ENCODE results near the gene LRBA. TPM values are rescaled to one million over a fixed set of nuclear protein-coding genes. Genes with fewer than 3 reads are reported as not detected.

LRBA gene
- total RNA-seq, 1 experiment from 2014 or later: 14.4 TPM

- no peak for DNase-seq (ENCODE audit: low read depth in 1 of 2, low spot score in 2 of 2)
- H3K4me3 ChIP-seq: no peak overlapping the region
- no peaks in the 10 kb centered on the region for H3K27me3 ChIP-seq (replicated peaks)
- no peak overlapping the region for H3K27ac ChIP-seq
- H3K4me1 ChIP-seq (replicated peaks): no peaks in the 10 kb centered on the region
- no peaks in the 10 kb centered on the region for H3K9me3 ChIP-seq (replicated peaks)
- no peaks in the 10 kb centered on the region for H3K36me3 ChIP-seq
These were observed 161.2 kb downstream of the LRBA start for GRCh38 chr4:150853882-150854281.

DNA sequence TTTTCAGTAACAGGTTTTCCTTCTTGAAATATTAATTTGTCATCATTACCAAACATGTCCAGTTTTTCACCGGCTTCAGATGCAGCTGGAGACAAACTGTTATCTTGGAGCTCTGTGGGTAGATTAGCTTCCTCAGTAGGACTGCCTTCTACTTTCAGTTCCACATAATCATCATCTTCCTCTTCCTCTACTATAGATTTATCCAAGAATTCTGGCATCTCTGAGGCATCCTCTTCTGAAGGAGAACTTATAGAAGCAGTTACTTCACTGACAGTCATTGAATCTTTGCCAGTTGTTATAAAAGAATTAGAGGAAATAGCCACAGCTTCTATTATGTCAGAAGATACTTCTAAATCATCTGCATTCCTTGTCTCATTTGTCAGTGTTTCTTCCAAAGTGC lies 162.9 kb downstream of the LRBA start:
- H3K4me3 ChIP-seq: no peak overlapping the region
- no peak for DNase-seq (ENCODE audit: low read depth in 1 of 2, low spot score in 2 of 2)
- H3K4me1 ChIP-seq (replicated peaks): no peaks in the 10 kb centered on the region
- no peak overlapping the region for H3K27ac ChIP-seq
- H3K36me3 ChIP-seq: no peaks in the 10 kb centered on the region
- H3K9me3 ChIP-seq (replicated peaks): no peaks in the 10 kb centered on the region
- H3K27me3 ChIP-seq (replicated peaks): no peaks in the 10 kb centered on the region

DNA sequence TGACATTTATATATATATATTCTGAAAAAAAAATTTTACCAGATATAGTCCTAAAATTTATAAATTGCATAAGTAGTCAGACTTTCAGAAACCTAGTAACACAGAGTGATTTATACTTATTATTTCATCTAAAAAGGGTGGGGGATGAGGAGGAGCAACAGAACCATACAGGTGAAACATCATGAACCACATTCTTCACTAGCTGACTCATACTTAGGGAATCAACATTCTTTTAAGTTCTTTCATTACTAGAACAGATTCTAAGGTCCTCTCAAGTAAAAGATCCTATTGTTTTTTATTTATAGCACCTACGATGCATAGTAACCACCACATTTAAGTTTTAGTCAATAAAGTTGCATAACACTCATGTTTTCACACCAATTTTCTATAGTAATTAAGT lies 166.1 kb downstream of the LRBA start:
- H3K27me3 ChIP-seq (replicated peaks): no peaks in the 10 kb centered on the region
- no peaks in the 10 kb centered on the region for H3K36me3 ChIP-seq
- no peak overlapping the region for H3K27ac ChIP-seq
- DNase-seq (ENCODE audit: low read depth in 1 of 2, low spot score in 2 of 2): no peak
- H3K9me3 ChIP-seq (replicated peaks): no peaks in the 10 kb centered on the region
- H3K4me1 ChIP-seq (replicated peaks): no peaks in the 10 kb centered on the region
- no peak overlapping the region for H3K4me3 ChIP-seq

- Histone ChIP-seq H3K4me3 (no peak overlapping the region), H3K36me3 (no peaks in the 10 kb centered on the region), H3K27me3 (replicated peaks) (no peaks in the 10 kb centered on the region), H3K27ac (no peak overlapping the region), H3K9me3 (replicated peaks) (no peaks in the 10 kb centered on the region), H3K4me1 (replicated peaks) (no peaks in the 10 kb centered on the region)
- DNase-seq (ENCODE audit: low read depth in 1 of 2, low spot score in 2 of 2): no peak
These were observed 186.9 kb downstream of the LRBA start for GRCh38 chr4:150828159-150828558.

GRCh38 chr4:150827226-150827625 lies 187.9 kb downstream of the LRBA start:
- DNase-seq (ENCODE audit: low read depth in 1 of 2, low spot score in 2 of 2): no peak
- no peaks in the 10 kb centered on the region for H3K36me3 ChIP-seq
- no peak overlapping the region for H3K27ac ChIP-seq
- H3K4me3 ChIP-seq: no peak overlapping the region
- no peaks in the 10 kb centered on the region for H3K9me3 ChIP-seq (replicated peaks)
- no peaks in the 10 kb centered on the region for H3K4me1 ChIP-seq (replicated peaks)
- H3K27me3 ChIP-seq (replicated peaks): no peaks in the 10 kb centered on the region

DNA sequence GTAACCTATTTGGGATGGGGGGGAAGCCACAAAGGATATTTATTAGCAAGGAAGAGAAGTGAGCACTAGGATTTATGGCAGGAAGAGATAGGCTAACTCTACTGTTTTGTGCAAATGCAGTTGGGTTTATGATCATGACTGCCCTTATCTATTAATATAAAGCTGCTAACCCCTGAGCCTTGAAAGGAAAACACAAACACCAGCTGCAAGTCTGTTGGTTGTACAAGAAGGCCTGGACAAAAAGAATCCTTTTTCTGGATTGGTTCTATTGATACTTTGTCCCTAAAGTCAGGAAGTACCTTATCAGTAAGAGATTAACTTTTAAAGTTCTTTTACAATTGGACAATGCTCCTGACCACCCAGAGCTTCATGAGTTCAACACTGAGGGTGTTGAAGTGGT lies 188.8 kb downstream of the LRBA start:
- DNase-seq (ENCODE audit: low read depth in 1 of 2, low spot score in 2 of 2): no peak

GRCh38 chr4:150822407-150822806 lies 192.7 kb downstream of the LRBA start:
- H3K27ac ChIP-seq: no peak overlapping the region
- H3K4me1 ChIP-seq (replicated peaks): no peaks in the 10 kb centered on the region
- no peak overlapping the region for H3K4me3 ChIP-seq
- no peaks in the 10 kb centered on the region for H3K9me3 ChIP-seq (replicated peaks)
- H3K36me3 ChIP-seq: no peaks in the 10 kb centered on the region
- no peak for DNase-seq (ENCODE audit: low read depth in 1 of 2, low spot score in 2 of 2)
- no peaks in the 10 kb centered on the region for H3K27me3 ChIP-seq (replicated peaks)

More for the DNA sequence above, 188.8 kb downstream of the LRBA start:
- Histone ChIP-seq H3K36me3 (no peaks in the 10 kb centered on the region), H3K27me3 (replicated peaks) (no peaks in the 10 kb centered on the region), H3K4me3 (no peak overlapping the region), H3K9me3 (replicated peaks) (no peaks in the 10 kb centered on the region), H3K4me1 (replicated peaks) (no peaks in the 10 kb centered on the region), H3K27ac (no peak overlapping the region)

DNA sequence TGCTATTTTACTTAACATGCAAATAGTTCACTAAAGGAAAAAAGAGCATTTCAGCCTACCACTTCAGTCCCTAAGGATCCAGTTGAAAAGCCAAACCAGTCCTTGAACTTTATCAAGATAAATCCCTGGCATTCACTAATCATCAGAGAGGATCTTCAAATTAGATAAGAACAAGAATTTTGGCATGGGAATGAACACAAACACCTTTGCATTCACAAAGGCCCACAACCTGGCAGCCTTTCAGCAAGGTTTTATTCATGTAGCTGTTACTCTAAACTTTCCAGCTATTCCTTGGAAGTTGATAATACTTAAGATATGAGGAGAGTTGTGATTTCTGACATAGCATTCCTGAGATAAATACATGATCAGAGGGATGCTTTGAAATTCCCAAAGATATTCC lies 193.4 kb downstream of the LRBA start:
- DNase-seq (ENCODE audit: low read depth in 1 of 2, low spot score in 2 of 2): no peak
- Histone ChIP-seq H3K4me1 (replicated peaks) (no peaks in the 10 kb centered on the region), H3K27ac (no peak overlapping the region)

GRCh38 chr4:150820409-150820808 lies 194.7 kb downstream of the LRBA start:
- Histone ChIP-seq H3K27me3 (replicated peaks) (no peaks in the 10 kb centered on the region), H3K9me3 (replicated peaks) (no peaks in the 10 kb centered on the region), H3K4me1 (replicated peaks) (0 out of 2 replicates have a peak, but pooled peaks cover 4% of the 10 kb centered on the region), H3K27ac (no peak overlapping the region), H3K36me3 (no peaks in the 10 kb centered on the region), H3K4me3 (no peak overlapping the region)
- DNase-seq (ENCODE audit: low read depth in 1 of 2, low spot score in 2 of 2): no peak

More for the DNA sequence above, 193.4 kb downstream of the LRBA start:
- no peaks in the 10 kb centered on the region for H3K36me3 ChIP-seq
- H3K9me3 ChIP-seq (replicated peaks): no peaks in the 10 kb centered on the region
- no peaks in the 10 kb centered on the region for H3K27me3 ChIP-seq (replicated peaks)
- no peak overlapping the region for H3K4me3 ChIP-seq

DNA sequence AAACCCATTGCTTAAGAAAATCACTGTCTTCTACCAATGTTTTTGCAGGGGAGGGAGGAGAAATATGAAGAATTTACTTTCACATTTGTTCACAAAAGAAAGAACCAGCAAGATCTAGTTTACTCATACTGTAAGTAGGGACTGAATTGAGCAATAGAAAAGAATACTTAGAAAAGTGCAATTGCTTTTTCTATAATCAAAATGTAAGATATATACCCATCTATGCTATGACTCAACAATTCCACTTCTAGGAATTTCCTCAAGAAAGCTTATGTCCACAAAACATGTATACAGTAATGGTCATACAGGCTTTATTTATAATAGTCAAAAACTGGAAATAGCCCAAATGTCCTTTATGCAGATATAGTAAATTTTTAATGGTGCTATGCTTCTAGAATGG lies 196.4 kb downstream of the LRBA start:
- Histone ChIP-seq H3K27me3 (replicated peaks) (no peaks in the 10 kb centered on the region), H3K36me3 (no peaks in the 10 kb centered on the region), H3K4me3 (no peak overlapping the region), H3K4me1 (replicated peaks) (0 out of 2 replicates have a peak, but pooled peaks cover 4% of the 10 kb centered on the region), H3K27ac (no peak overlapping the region), H3K9me3 (replicated peaks) (no peaks in the 10 kb centered on the region)
- DNase-seq (ENCODE audit: low read depth in 1 of 2, low spot score in 2 of 2): no peak

- Histone ChIP-seq H3K27me3 (replicated peaks) (no peaks in the 10 kb centered on the region), H3K27ac (no peak overlapping the region), H3K36me3 (no peaks in the 10 kb centered on the region), H3K9me3 (replicated peaks) (no peaks in the 10 kb centered on the region), H3K4me1 (replicated peaks) (0 out of 2 replicates have a peak, but pooled peaks cover 4% of the 10 kb centered on the region), H3K4me3 (no peak overlapping the region)
- DNase-seq (ENCODE audit: low read depth in 1 of 2, low spot score in 2 of 2): no peak
These were observed 197.1 kb downstream of the LRBA start for GRCh38 chr4:150817804-150818528.

GRCh38 chr4:150817017-150817416 lies 198.1 kb downstream of the LRBA start:
- H3K4me3 ChIP-seq: no peak overlapping the region
- H3K27me3 ChIP-seq (replicated peaks): no peaks in the 10 kb centered on the region
- no peak overlapping the region for H3K27ac ChIP-seq
- DNase-seq (ENCODE audit: low read depth in 1 of 2, low spot score in 2 of 2): no peak
- 0 out of 2 replicates have a peak, but pooled peaks cover 4% of the 10 kb centered on the region for H3K4me1 ChIP-seq (replicated peaks)
- H3K9me3 ChIP-seq (replicated peaks): no peaks in the 10 kb centered on the region
- no peaks in the 10 kb centered on the region for H3K36me3 ChIP-seq

DNA sequence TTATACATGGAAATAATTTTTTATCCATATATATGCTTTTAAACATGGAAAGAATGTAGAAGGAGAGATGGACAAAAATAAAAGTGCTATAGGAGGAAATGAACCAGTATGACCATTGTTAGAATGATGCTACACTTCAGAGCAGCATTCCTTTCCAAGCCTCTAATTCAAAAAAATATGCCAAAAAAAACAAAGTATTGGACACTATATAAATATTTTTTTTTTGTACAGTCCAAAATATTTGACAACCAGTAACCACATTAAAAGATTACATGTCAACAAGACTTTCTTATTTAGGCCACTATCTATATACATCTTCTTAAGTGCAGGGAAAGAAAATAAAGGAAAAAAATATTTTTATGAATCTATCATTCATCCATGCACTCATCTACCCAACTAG lies 198.6 kb downstream of the LRBA start:
- Histone ChIP-seq H3K4me1 (replicated peaks) (0 out of 2 replicates have a peak, but pooled peaks cover 4% of the 10 kb centered on the region), H3K9me3 (replicated peaks) (no peaks in the 10 kb centered on the region), H3K27me3 (replicated peaks) (no peaks in the 10 kb centered on the region), H3K4me3 (no peak overlapping the region), H3K27ac (no peak overlapping the region), H3K36me3 (no peaks in the 10 kb centered on the region)
- DNase-seq (ENCODE audit: low read depth in 1 of 2, low spot score in 2 of 2): peak in 1 of 2 experiments; percentile 9

DNA sequence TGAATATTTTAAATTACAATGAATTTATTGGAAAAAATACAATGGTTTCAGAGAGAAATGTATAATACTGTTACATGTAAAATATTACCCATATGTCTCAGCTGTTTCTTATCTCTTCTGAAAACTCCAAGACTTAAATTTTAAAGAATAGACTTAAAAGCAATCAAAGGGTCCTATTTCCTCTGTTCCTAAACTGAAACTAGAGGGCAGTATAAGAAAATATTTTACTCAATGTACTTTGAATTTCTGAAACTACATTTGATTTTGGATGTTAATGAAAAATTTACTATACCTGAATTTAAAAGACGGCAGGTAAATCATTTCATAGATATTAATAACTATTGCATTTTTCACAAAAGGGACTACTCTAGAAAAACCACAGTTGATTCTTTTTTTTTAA lies 200.2 kb downstream of the LRBA start:
- no peaks in the 10 kb centered on the region for H3K9me3 ChIP-seq (replicated peaks)
- H3K27me3 ChIP-seq (replicated peaks): no peaks in the 10 kb centered on the region
- no peak for DNase-seq (ENCODE audit: low read depth in 1 of 2, low spot score in 2 of 2)
- H3K27ac ChIP-seq: no peak overlapping the region
- H3K4me1 ChIP-seq (replicated peaks): 0 out of 2 replicates have a peak, but pooled peaks cover 4% of the 10 kb centered on the region
- no peaks in the 10 kb centered on the region for H3K36me3 ChIP-seq
- no peak overlapping the region for H3K4me3 ChIP-seq
